Keratinocyte (primary cell): ENCODE results near the gene TSPAN18. TPM values are rescaled to one million over a fixed set of nuclear protein-coding genes. Genes with fewer than 3 reads are reported as not detected.

Source experiments
- DNase-seq: peaks from one replicate; pipeline ENCODE4 v3.0.0-alpha.2; 2011; ENCODE audit warnings: low read depth, missing footprints, low spot score
- FAIRE-seq: peaks from 2 replicates; lab custom pipeline; 2011; peaks lifted over from hg19 to GRCh38; lab: Jason Lieb, UNC
- H2AFZ ChIP-seq: 2 replicates; pipeline ENCODE4 v1.6.0; 2012; ENCODE audit warnings: low read length, control low read depth, inconsistent platforms; ENCODE audit not compliant: control insufficient read depth
- H3K27ac ChIP-seq: 2 replicates; pipeline ENCODE4 v1.5.1; 2011; ENCODE audit warnings: low read length; ENCODE audit not compliant: control insufficient read depth, insufficient read depth
- H3K27me3 ChIP-seq: 3 replicates; pipeline ENCODE4 v1.6.0; 2011; ENCODE audit warnings: low read length; ENCODE audit not compliant: control insufficient read depth, insufficient read depth; ENCODE audit errors: extremely low read depth
- H3K36me3 ChIP-seq, 2 experiments: 2 replicates in 1 of 2; 3 replicates in 1 of 2; pipeline ENCODE4 v1.5.1; 2011; ENCODE audit warnings: low read length in 2 of 2, mild to moderate bottlenecking in 1 of 2; ENCODE audit not compliant: control insufficient read depth in 2 of 2, insufficient read depth in 2 of 2; ENCODE audit errors: extremely low read depth in 1 of 2
- H3K4me1 ChIP-seq: 3 replicates; pipeline ENCODE4 v1.5.1; 2011; ENCODE audit warnings: low read length; ENCODE audit not compliant: control insufficient read depth, insufficient read depth; ENCODE audit errors: extremely low read depth
- H3K4me2 ChIP-seq: 3 replicates; pipeline ENCODE4 v1.6.0; 2011; ENCODE audit warnings: low read depth, low read length; ENCODE audit not compliant: control insufficient read depth, insufficient read depth; ENCODE audit errors: extremely low read depth
- H3K4me3 ChIP-seq, 3 experiments: fragments of 200-600 bp in 1 of 3; sonication (generic) in 1 of 3; 2 replicates in 2 of 3; 3 replicates in 1 of 3; pipeline ENCODE4 v1.5.1; 2011 to 2016; ENCODE audit warnings: low read length in 3 of 3, mild to moderate bottlenecking in 3 of 3, control low read depth in 2 of 3, inconsistent platforms in 1 of 3, low read depth in 1 of 3, mixed read lengths in 1 of 3, mixed run types in 1 of 3, moderate library complexity in 1 of 3; ENCODE audit not compliant: control insufficient read depth in 2 of 3, insufficient read depth in 2 of 3; ENCODE audit errors: extremely low read depth in 1 of 3
- H3K79me2 ChIP-seq: 2 replicates; pipeline ENCODE4 v1.6.0; 2012; ENCODE audit warnings: low read length; ENCODE audit not compliant: control insufficient read depth, insufficient read depth
- H3K9ac ChIP-seq: 3 replicates; pipeline ENCODE4 v1.6.0; 2011; ENCODE audit warnings: low read length; ENCODE audit not compliant: control insufficient read depth, insufficient read depth; ENCODE audit errors: extremely low read depth
- H3K9me1 ChIP-seq: 3 replicates; pipeline ENCODE4 v1.6.0; 2011; ENCODE audit warnings: low read length; ENCODE audit not compliant: control insufficient read depth, insufficient read depth; ENCODE audit errors: extremely low read depth
- H3K9me3 ChIP-seq: 2 replicates; pipeline ENCODE4 v1.5.1; 2012; ENCODE audit warnings: low read depth, low read length; ENCODE audit not compliant: control insufficient read depth
- H4K20me1 ChIP-seq: 3 replicates; pipeline ENCODE4 v1.6.0; 2011; ENCODE audit warnings: low read length; ENCODE audit not compliant: control insufficient read depth, insufficient read depth; ENCODE audit errors: extremely low read depth
- EZH2 ChIP-seq: IDR thresholded peaks from one replicate; pipeline ENCODE4 v1.6.1; 2012; ENCODE audit warnings: inconsistent platforms, mild to moderate bottlenecking, low read length, moderate library complexity
- dilution Hi-C: fragments of 300-500 bp; cut with MboI; formaldehyde crosslinking; loops from one replicate; pipeline ENCODE4 v1.7.0; 2020; ENCODE audit warnings: low sequenced_read_pairs; ENCODE audit not compliant: extremely low pct_ligation_motif_present
- polyA plus RNA-seq, 5 experiments: library from polyadenylated mRNA; depleted of rRNA in 3 of 5; stranded (reverse) in 3 of 5; stranded (forward) in 1 of 5; unstranded in 1 of 5; fragments of >200 nt; gene quantifications; 1 replicate in 1 of 5; 2 replicates in 3 of 5; 3 replicates in 1 of 5; pipeline versions ENCODE4 v1.2.1 to v1.2.3, GENCODE V29; 2011 to 2012; ENCODE audit warnings: missing spikeins in 2 of 5, low read depth in 1 of 5, low replicate concordance in 1 of 5
- TF ChIP-seq, protein P1 (sequence below), 3 experiments: IDR thresholded peaks in 1 of 3; conservative IDR thresholded peaks in 1 of 3; optimal IDR thresholded peaks in 1 of 3; 2 replicates in 2 of 3; 3 replicates in 1 of 3; pipeline versions ENCODE3 to v1.5.1; 2011; ENCODE audit warnings: low read length in 3 of 3, mild to moderate bottlenecking in 3 of 3, moderate library complexity in 2 of 3, control low read depth in 1 of 3, inconsistent platforms in 1 of 3; ENCODE audit not compliant: insufficient read depth in 2 of 3; ENCODE audit errors: extremely low read depth in 1 of 3

The TSPAN18 gene
- polyA plus RNA-seq, 1 donor (not counting 4 experiments of a cell fraction or from before 2014, with no cell fraction given): not detected

DNA sequence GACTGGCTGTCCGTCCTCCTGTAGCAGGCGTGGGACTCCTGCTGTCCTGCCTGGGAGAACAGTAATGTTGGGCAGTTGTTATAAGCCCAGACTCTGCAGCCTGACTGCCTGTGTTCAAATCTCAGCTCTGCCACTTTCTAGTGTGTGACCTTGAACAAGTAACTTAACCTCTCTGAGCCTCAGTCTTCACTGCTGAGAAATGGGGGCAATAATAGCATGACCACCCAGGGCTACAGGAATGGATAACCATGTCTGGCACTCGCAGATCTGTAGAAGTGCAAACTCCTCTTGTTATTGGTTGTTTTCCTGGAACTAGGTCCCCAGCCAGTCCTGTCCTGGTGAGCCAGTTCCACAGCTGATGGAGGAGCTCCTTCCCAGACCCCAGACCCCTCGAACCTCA is 154.2 kb downstream of the TSPAN18 start:
- Histone ChIP-seq H3K36me3 (no peaks in the 10 kb centered on the region), H4K20me1 (no peaks in the 10 kb centered on the region), H3K9me1 (no peaks in the 10 kb centered on the region), H3K27ac (no peak overlapping the region), H3K4me2 (no peak overlapping the region), H3K79me2 (no peaks in the 10 kb centered on the region), H3K9me3 (no peaks in the 10 kb centered on the region), H3K4me1 (no peaks in the 10 kb centered on the region), H3K9ac (no peak overlapping the region), H3K27me3 (peaks cover 85% of the 10 kb centered on the region), H2AFZ (no peak overlapping the region), H3K4me3 (no peak overlapping the region)
- no peak for TF ChIP-seq EZH2
- TF ChIP-seq, protein P1, sequence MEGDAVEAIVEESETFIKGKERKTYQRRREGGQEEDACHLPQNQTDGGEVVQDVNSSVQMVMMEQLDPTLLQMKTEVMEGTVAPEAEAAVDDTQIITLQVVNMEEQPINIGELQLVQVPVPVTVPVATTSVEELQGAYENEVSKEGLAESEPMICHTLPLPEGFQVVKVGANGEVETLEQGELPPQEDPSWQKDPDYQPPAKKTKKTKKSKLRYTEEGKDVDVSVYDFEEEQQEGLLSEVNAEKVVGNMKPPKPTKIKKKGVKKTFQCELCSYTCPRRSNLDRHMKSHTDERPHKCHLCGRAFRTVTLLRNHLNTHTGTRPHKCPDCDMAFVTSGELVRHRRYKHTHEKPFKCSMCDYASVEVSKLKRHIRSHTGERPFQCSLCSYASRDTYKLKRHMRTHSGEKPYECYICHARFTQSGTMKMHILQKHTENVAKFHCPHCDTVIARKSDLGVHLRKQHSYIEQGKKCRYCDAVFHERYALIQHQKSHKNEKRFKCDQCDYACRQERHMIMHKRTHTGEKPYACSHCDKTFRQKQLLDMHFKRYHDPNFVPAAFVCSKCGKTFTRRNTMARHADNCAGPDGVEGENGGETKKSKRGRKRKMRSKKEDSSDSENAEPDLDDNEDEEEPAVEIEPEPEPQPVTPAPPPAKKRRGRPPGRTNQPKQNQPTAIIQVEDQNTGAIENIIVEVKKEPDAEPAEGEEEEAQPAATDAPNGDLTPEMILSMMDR (optimal IDR thresholded peaks at IDR 0.05 in 1 of 3, IDR thresholded peaks at IDR 0.05 in 1 of 3, conservative IDR thresholded peaks at IDR 0.05 in 1 of 3; ENCODE audit: extremely low read depth in 1 of 3, insufficient read depth in 2 of 3, low read length in 3 of 3): no peak
- DNase-seq (no peak), FAIRE-seq (no peak)
- dilution Hi-C loops: loop anchor here (25.0 kb wide), 1 partner anchor 244 kb away; no protein-coding TSS in a partner anchor

GRCh38 chr11:44883277-44883676 is 156.5 kb downstream of the TSPAN18 start:
- Histone ChIP-seq H4K20me1 (peaks cover 5% of the 10 kb centered on the region), H3K36me3 (no peaks in the 10 kb centered on the region), H3K4me3 (no peak overlapping the region), H3K4me2 (no peak overlapping the region), H3K4me1 (no peaks in the 10 kb centered on the region), H3K27ac (no peak overlapping the region), H3K9ac (no peak overlapping the region), H3K9me3 (no peaks in the 10 kb centered on the region), H3K27me3 (peaks cover 79% of the 10 kb centered on the region), H3K9me1 (no peaks in the 10 kb centered on the region), H2AFZ (no peak overlapping the region), H3K79me2 (no peaks in the 10 kb centered on the region)
- FAIRE-seq: no peak
- no peak for TF ChIP-seq EZH2
- TF ChIP-seq, protein P1 (optimal IDR thresholded peaks at IDR 0.05 in 1 of 3, IDR thresholded peaks at IDR 0.05 in 1 of 3, conservative IDR thresholded peaks at IDR 0.05 in 1 of 3; ENCODE audit: extremely low read depth in 1 of 3, insufficient read depth in 2 of 3, low read length in 3 of 3): no peak
- no peak for DNase-seq
- dilution Hi-C loops: loop anchor here (25.0 kb wide), 1 partner anchor 246 kb away; no protein-coding TSS in a partner anchor
